SK-N-SH (cell line): ENCODE results near the gene SZRD1. TPM values are rescaled to one million over a fixed set of nuclear protein-coding genes. Genes with fewer than 3 reads are reported as not detected.

Experiments
- CTCF ChIA-PET: fragments of 300-600, 350-600 bp; formaldehyde crosslinking; extraction: SDS; loops from one replicate; lab custom pipeline; 2021; lab: Yijun Ruan, JAX
- POLR2A ChIA-PET: fragments of 350-600 bp; sonication (Branson Sonifier 250); formaldehyde crosslinking; extraction: SDS; loops from one replicate; lab custom pipeline; 2020; ENCODE audit warnings: antibody characterized with exemption, inconsistent platforms; lab: Yijun Ruan, JAX
- DNase-seq: peaks from one replicate; pipeline ENCODE4 v3.0.0; 2012
- H2AFZ ChIP-seq: fragments of 200-600 bp; sonication (generic); 2 replicates; pipeline ENCODE4 v1.8.1; 2016; ENCODE audit warnings: antibody characterized with exemption, mild to moderate bottlenecking, low read depth
- H3F3A ChIP-seq: fragments of 200-600 bp; sonication (generic); replicated peaks from 2 replicates; pipeline ENCODE3; 2016; ENCODE audit warnings: antibody characterized with exemption, mild to moderate bottlenecking; ENCODE audit not compliant: insufficient read depth
- H3K27ac ChIP-seq, 2 experiments: fragments of 200-500 bp in 1 of 2; fragments of 200-600 bp in 1 of 2; sonication (Bioruptor generic) in 1 of 2; sonication (generic), shearing (Covaris generic) in 1 of 2; 2 replicates each; pipeline versions ENCODE4 v1.5.1 to v1.6.1; 2014 to 2016; ENCODE audit warnings: low read depth in 2 of 2, inconsistent platforms in 1 of 2, low read length in 1 of 2, mild to moderate bottlenecking in 1 of 2, mixed read lengths in 1 of 2
- H3K27me3 ChIP-seq: fragments of 200-600 bp; sonication (generic), shearing (Covaris generic); 2 replicates; pipeline ENCODE4 v1.6.1; 2016; ENCODE audit warnings: mixed run types; ENCODE audit not compliant: insufficient read depth
- H3K36me3 ChIP-seq, 2 experiments: fragments of 200-500 bp in 1 of 2; fragments of 200-600 bp in 1 of 2; sonication (Bioruptor generic) in 1 of 2; sonication (generic) in 1 of 2; replicated peaks in 1 of 2; 2 replicates each; pipeline versions ENCODE3 to v1.5.1; 2014 to 2016; ENCODE audit warnings: low read length in 1 of 2, mild to moderate bottlenecking in 1 of 2; ENCODE audit not compliant: insufficient read depth in 2 of 2, control insufficient read depth in 1 of 2
- H3K4me1 ChIP-seq, 2 experiments: fragments of 200-500 bp in 1 of 2; fragments of 200-600 bp in 1 of 2; sonication (Bioruptor generic) in 1 of 2; sonication (generic), shearing (Covaris generic) in 1 of 2; 2 replicates each; pipeline versions ENCODE4 v1.5.1 to v1.6.1; 2014 to 2016; ENCODE audit warnings: low read depth in 1 of 2, low read length in 1 of 2, mixed run types in 1 of 2; ENCODE audit not compliant: insufficient read depth in 2 of 2, control insufficient read depth in 1 of 2
- H3K4me2 ChIP-seq: fragments of 200-600 bp; sonication (generic), shearing (Covaris generic); 2 replicates; pipeline ENCODE4 v1.6.1; 2017; ENCODE audit warnings: mixed run types
- H3K4me3 ChIP-seq, 2 experiments: fragments of 200-500 bp in 1 of 2; fragments of 200-600 bp in 1 of 2; sonication (Bioruptor generic) in 1 of 2; sonication (generic), shearing (Covaris generic) in 1 of 2; 2 replicates each; pipeline versions ENCODE4 v1.5.1 to v1.8.1; 2014 to 2016; ENCODE audit warnings: low read depth in 2 of 2, inconsistent platforms in 1 of 2, low read length in 1 of 2, mild to moderate bottlenecking in 1 of 2, mixed read lengths in 1 of 2, moderate library complexity in 1 of 2
- H3K79me2 ChIP-seq: fragments of 200-600 bp; sonication (generic); 2 replicates; pipeline ENCODE4 v1.8.1; 2017; ENCODE audit warnings: mild to moderate bottlenecking; ENCODE audit not compliant: insufficient read depth
- H3K9ac ChIP-seq: fragments of 200-600 bp; sonication (generic); 2 replicates; pipeline ENCODE4 v1.6.1; 2017; ENCODE audit warnings: mixed run types
- H3K9me2 ChIP-seq: fragments of 200-600 bp; sonication (generic); 2 replicates; pipeline ENCODE4 v1.6.1; 2017; ENCODE audit warnings: mixed run types
- H3K9me3 ChIP-seq: fragments of 200-600 bp; sonication (generic); 2 replicates; pipeline ENCODE4 v1.6.1; 2017; ENCODE audit warnings: mixed run types, mild to moderate bottlenecking, moderate library complexity
- H4K20me1 ChIP-seq: fragments of 200-600 bp; sonication (generic); 2 replicates; pipeline ENCODE4 v1.6.1; 2017; ENCODE audit warnings: mild to moderate bottlenecking, mixed run types; ENCODE audit not compliant: insufficient read depth
- CHD2 ChIP-seq: fragments of 150-350 bp; IDR thresholded peaks from 2 replicates; pipeline ENCODE4 v1.6.1; 2018; ENCODE audit warnings: low read length; ENCODE audit not compliant: partially characterized antibody
- CTCF ChIP-seq: fragments of 200-600 bp; sonication (generic); IDR thresholded peaks from 2 replicates; pipeline ENCODE4 v1.6.1; 2017; ENCODE audit warnings: antibody characterized with exemption, mild to moderate bottlenecking, moderate library complexity
- EP300 ChIP-seq, 2 experiments: IDR thresholded peaks; 2 replicates each; pipeline versions ENCODE4 v1.4.0 to v1.6.1; 2012; ENCODE audit warnings: borderline replicate concordance in 1 of 2, low read depth in 1 of 2, low read length in 1 of 2
- GABPA ChIP-seq: IDR thresholded peaks from 2 replicates; pipeline ENCODE4 v1.4.0; 2012; ENCODE audit warnings: low read depth, mild to moderate bottlenecking
- GATA2 ChIP-seq: sonication (generic); formaldehyde crosslinking; IDR thresholded peaks from 2 replicates; pipeline ENCODE4 v1.5.0; 2020; ENCODE audit warnings: mild to moderate bottlenecking, missing genetic modification reagents
- JUND ChIP-seq: IDR thresholded peaks from 2 replicates; pipeline ENCODE4 v1.4.0; 2012
- MAX ChIP-seq: IDR thresholded peaks from 2 replicates; pipeline ENCODE4 v1.4.0; 2012; ENCODE audit warnings: low read depth
- MEF2A ChIP-seq: IDR thresholded peaks from 2 replicates; pipeline ENCODE4 v1.4.0; 2012; ENCODE audit warnings: low read depth, borderline replicate concordance
- NRF1 ChIP-seq: IDR thresholded peaks from 2 replicates; pipeline ENCODE4 v1.6.1; 2012; ENCODE audit warnings: low read depth, mild to moderate bottlenecking, low read length
- POLR2AphosphoS5 ChIP-seq: IDR thresholded peaks from 2 replicates; pipeline ENCODE4 v1.6.1; 2012; ENCODE audit warnings: low read depth, low read length
- RAD21 ChIP-seq: IDR thresholded peaks from 2 replicates; pipeline ENCODE4 v1.6.1; 2012; ENCODE audit warnings: mild to moderate bottlenecking, low read length
- RCOR1 ChIP-seq: fragments of 150-350 bp; IDR thresholded peaks from 2 replicates; pipeline ENCODE4 v1.6.1; 2017; ENCODE audit warnings: antibody characterized with exemption, low read length
- REST ChIP-seq: IDR thresholded peaks from 2 replicates; pipeline ENCODE4 v1.6.1; 2012; ENCODE audit warnings: mild to moderate bottlenecking, low read depth, low read length, moderate library complexity
- SIN3A ChIP-seq: IDR thresholded peaks from 2 replicates; pipeline ENCODE4 v1.6.1; 2012; ENCODE audit warnings: low read depth, mild to moderate bottlenecking, low read length, moderate library complexity, borderline replicate concordance
- SMC3 ChIP-seq: IDR thresholded peaks from 2 replicates; pipeline ENCODE4 v1.6.1; 2012; ENCODE audit warnings: low read depth, low read length, improper control_type of control experiment
- TAF1 ChIP-seq: IDR thresholded peaks from 2 replicates; pipeline ENCODE4 v1.6.1; 2012; ENCODE audit warnings: low read depth, mild to moderate bottlenecking, low read length, moderate library complexity, borderline replicate concordance
- USF2 ChIP-seq: fragments of 150-350 bp; IDR thresholded peaks from 2 replicates; pipeline ENCODE4 v1.6.1; 2017; ENCODE audit warnings: antibody characterized with exemption, low read length, low read depth, borderline replicate concordance
- YY1 ChIP-seq: IDR thresholded peaks from 2 replicates; pipeline ENCODE4 v1.4.0; 2012; ENCODE audit warnings: low read depth, mild to moderate bottlenecking
- WGBS: methylation state at CpG from one replicate; pipeline ENCODE4 v1.1.6; 2017; ENCODE audit warnings: low lambda C conversion rate; 5-methylcytosine and 5-hydroxymethylcytosine counted together
- polyA plus RNA-seq, 3 experiments: library from polyadenylated mRNA; depleted of rRNA; stranded (reverse); fragments of >200 nt; gene quantifications; 2 replicates each; pipeline ENCODE4 v1.2.3, GENCODE V29; 2012

SZRD1 gene
- polyA plus RNA-seq, 1 of the 3 experiments (the other 2 are of a cell fraction) = 119 TPM

- H3K9me3 ChIP-seq = no peaks in the 10 kb centered on the region
- CTCF ChIA-PET = interaction anchor here (0.7 to 4.3 kb wide), 13 partner anchors 12 to 295 kb away, joined by 3 to 46 read pairs (median 4); no protein-coding TSS in a partner anchor
- peaks cover 46% of the 10 kb centered on the region for H4K20me1 ChIP-seq
- no peaks in the 10 kb centered on the region for H3K9me2 ChIP-seq
- no peak for TF ChIP-seq NRF1
- no peak for TF ChIP-seq MEF2A
- H3K27ac ChIP-seq = peak overlapping the region; percentile 74 to 75
- peak overlapping the region; percentile 84 for H3K4me2 ChIP-seq
- H3K27me3 ChIP-seq = no peaks in the 10 kb centered on the region
- H3K9ac ChIP-seq = peak overlapping the region; percentile 94
- H2AFZ ChIP-seq = no peak overlapping the region
- peaks cover 57% of the 10 kb centered on the region for H3K79me2 ChIP-seq
- H3K4me1 ChIP-seq = peaks cover 6 to 18% of the 10 kb centered on the region in 2 experiments; a peak in 3 of 4 replicates
- POLR2A ChIA-PET = interaction anchor here (0.8 to 1.2 kb wide), 3 partner anchors 12 to 111 kb away, joined by 4 to 5 read pairs (median 5); no protein-coding TSS in a partner anchor
- H3K4me3 ChIP-seq = peak overlapping the region; percentile 69 to 82
- H3F3A ChIP-seq = peaks cover 11% of the 10 kb centered on the region
- no peak for DNase-seq
- WGBS = 3% methylated on average over 18 of the region's 20 CpGs
- H3K36me3 ChIP-seq = no peaks in the 10 kb centered on the region
Measured at GRCh38 chr1:16351456-16351993, 15.5 kb upstream of the SZRD1 start.

- POLR2A ChIA-PET = interaction anchor here (0.8 to 1.3 kb wide), 6 partner anchors 11 to 135 kb away, joined by 3 to 5 read pairs (median 4); partner anchors contain the start of gene NECAP2
- TF ChIP-seq MAX = peak; percentile 83; the same call in 1 of the 2 replicates
- TF ChIP-seq TAF1 = peak; percentile 62
- 0 out of 2 replicates have a peak, but pooled peaks have one; percentile 27 for TF ChIP-seq SMC3
- peak; percentile 93 for TF ChIP-seq POLR2AphosphoS5
- TF ChIP-seq EP300 (IDR thresholded peaks at IDR 0.05; ENCODE audit: borderline replicate concordance in 1 of 2, low read depth in 1 of 2, low read length in 1 of 2) = no peak; a peak in 1 of 4 replicates
- peak; percentile 56; the same call in 1 of the 2 replicates for TF ChIP-seq SIN3A
- TF ChIP-seq JUND = no peak
- TF ChIP-seq CHD2 = no peak
- TF ChIP-seq USF2 = no peak
- peak; percentile 52 for TF ChIP-seq CTCF
- no peak for TF ChIP-seq GATA2 (CRISPR knock-in tag)
- no peak for TF ChIP-seq RCOR1
- peak; percentile 87 for TF ChIP-seq YY1
- peak; percentile 6; the same call in 1 of the 2 replicates for TF ChIP-seq RAD21
- no peak for TF ChIP-seq REST
- TF ChIP-seq GABPA = no peak
Measured at GRCh38 chr1:16351994-16352841, 14.8 kb upstream of the SZRD1 start, which contains the start of gene FBXO42. Gene FBXO42, minus strand, starts transcription at chr1:16352480. Its CDS starts 37,062 bp downstream, at chr1:16315418.

More at GRCh38 chr1:16351994-16352841, 14.8 kb upstream of the SZRD1 start, which contains the start of gene FBXO42:
- Histone ChIP-seq H3K4me2 (peak within 1 kb of the TSS; percentile 84), H3K79me2 (peaks cover 50% of the 10 kb centered on the region), H3K9ac (peak within 1 kb of the TSS; percentile 94), H3K36me3 (no peaks in the 10 kb centered on the region), H2AFZ (peak within 1 kb of the TSS; percentile 81), H3K27ac (peak within 1 kb of the TSS; percentile 75 to 92), H4K20me1 (peaks cover 39% of the 10 kb centered on the region), H3K4me3 (peak within 1 kb of the TSS; percentile 69 to 82), H3K9me2 (no peaks in the 10 kb centered on the region), H3K27me3 (no peaks in the 10 kb centered on the region), H3F3A (peaks cover 11% of the 10 kb centered on the region), H3K4me1 (peaks cover 6 to 18% of the 10 kb centered on the region in 2 experiments; a peak in 3 of 4 replicates), H3K9me3 (no peaks in the 10 kb centered on the region)
- 0% methylated on average over 7 of the region's 81 CpGs for WGBS
- CTCF ChIA-PET = interaction anchor here (0.6 to 4.3 kb wide), 18 partner anchors 12 to 296 kb away, joined by 3 to 46 read pairs (median 4); partner anchors contain the start of gene SZRD1
- peak; percentile 97 for DNase-seq
